Stimulated activated CD4-positive, alpha-beta T cell treated with anti-CD3 and anti-CD28 coated beads, TNF-alpha, amount 100 ng/mL, for 1 hour (primary cell): ENCODE data around the gene EPN2.
"Not testable (repeated sequence)": the region's sequence is repeated elsewhere in the genome, so short reads cannot be mapped to it uniquely, and the experiment has no call there.

Experiments used
- DNase-seq, 3 donors: peaks; one replicate each; pipeline ENCODE4 v3.0.0-alpha.2; 2020; ENCODE audit warnings: low read depth in 3 of 3, low spot score in 1 of 3

The EPN2 gene

DNA sequence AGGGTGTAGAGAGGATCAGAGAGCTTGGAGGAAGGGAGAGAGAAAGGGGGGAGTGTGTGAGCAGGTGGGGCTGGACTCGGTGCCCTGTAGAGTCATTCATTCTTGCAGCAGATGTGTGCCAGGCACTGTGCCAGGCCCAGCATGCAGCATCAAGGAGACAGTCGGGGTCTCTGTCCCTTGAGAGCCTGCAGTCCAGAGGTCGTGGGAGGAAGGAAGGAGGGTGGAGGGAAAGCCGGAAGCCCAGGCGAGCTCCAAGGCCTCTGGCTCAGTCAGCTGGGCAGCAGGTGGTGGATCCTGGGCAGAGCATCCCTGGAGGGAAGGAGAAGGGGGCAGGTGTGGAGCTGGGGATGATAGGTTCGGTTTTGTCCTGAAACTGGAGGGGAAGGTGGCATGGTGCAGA, 27.5 kb downstream of the EPN2 start:
- DNase-seq: no peak

DNA sequence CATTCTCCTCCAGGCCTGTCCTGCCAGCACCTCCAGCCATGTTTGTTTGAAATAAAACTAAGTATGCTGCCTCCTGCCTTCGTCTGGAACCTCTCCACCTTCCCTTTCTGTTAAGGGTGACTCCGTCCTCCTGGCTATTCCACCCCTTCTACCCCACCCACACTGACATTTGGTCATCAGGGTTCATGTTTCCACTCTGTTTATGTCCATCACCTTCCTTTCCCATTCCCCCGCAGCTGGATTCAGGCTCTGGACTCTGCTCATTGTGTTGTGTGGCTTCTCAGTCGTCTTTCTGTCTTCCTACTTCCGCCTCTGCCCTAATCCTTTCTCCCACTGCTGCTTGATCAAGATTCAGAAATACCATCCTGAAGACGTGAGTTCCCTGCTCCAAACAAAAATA, 28.6 kb downstream of the EPN2 start:
- no peak for DNase-seq

DNA sequence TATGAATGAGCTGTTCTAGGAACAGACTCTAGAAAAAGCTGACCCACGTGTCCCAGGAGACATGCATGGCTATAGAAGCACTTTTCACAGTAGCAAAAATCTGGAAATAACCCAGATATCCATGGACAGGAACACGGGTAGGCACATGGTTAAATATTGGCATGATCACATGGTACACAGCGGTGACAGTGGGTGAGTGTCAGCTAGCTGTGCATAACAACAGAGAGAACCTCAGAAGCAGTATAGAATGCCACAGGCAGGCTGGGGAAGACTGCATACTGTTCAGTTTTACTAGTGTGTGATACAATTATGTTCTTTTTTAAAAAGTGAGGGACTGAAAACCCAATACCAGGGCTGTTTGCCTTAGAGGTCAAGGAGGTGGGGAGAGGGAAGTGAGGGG, 31.4 kb downstream of the EPN2 start:
- no peak for DNase-seq

DNA sequence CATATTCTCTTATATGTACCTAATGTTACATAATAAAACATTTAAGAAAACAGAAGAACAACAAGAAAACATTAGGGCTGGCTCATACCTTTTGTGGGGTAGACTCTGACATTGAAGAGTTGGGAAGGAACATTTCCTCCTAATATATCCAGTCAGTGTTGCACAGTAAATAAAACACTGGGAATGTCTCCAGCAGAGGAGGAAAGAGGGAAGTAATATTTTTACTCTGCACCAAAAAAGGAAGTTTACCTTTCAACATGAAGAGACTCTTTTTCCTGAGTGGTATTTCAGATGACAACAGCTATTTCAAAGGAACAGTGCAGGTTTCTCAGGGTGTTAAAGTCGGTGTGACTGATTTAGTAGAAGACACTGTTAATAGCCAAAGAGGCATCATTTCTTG, 31.9 kb downstream of the EPN2 start:
- DNase-seq: no peak

DNA sequence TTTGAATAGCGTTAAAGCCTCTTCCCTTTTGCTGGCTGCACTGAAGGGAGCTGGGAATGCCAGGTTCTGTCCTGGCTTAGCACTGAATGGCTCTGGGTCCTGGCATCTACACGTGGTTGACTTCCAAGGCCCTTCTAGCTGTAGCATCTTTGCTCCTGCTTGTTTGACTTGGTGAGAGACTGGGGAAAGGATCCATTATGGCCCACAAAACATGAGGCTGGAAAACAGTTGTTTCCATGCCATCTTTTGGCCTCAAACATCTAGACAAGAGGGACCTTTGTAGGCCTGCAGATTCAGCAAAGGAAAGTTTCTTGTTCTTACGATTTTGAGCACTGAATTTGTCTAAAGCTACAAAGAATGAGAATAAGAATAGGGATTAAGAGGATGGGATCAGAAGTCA, 32.5 kb downstream of the EPN2 start:
- no peak for DNase-seq

DNA sequence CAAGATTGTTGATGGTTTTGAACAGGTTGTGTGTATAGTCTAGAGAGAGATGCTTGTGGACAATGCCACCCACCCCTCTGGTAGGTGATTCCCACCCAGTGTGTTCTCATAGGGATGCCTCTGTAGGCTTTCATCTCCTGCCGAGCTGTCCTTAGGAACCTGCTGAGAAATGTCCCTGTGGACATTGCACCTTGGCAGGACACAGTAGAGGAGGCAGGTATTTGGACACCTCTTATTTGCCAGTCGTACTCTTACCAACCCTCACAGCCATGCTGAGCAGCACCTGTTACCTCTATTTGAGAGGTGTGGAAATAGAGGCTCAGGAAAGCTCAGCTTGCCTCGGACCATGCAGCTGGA, 33.2 kb downstream of the EPN2 start:
- no peak for DNase-seq

DNA sequence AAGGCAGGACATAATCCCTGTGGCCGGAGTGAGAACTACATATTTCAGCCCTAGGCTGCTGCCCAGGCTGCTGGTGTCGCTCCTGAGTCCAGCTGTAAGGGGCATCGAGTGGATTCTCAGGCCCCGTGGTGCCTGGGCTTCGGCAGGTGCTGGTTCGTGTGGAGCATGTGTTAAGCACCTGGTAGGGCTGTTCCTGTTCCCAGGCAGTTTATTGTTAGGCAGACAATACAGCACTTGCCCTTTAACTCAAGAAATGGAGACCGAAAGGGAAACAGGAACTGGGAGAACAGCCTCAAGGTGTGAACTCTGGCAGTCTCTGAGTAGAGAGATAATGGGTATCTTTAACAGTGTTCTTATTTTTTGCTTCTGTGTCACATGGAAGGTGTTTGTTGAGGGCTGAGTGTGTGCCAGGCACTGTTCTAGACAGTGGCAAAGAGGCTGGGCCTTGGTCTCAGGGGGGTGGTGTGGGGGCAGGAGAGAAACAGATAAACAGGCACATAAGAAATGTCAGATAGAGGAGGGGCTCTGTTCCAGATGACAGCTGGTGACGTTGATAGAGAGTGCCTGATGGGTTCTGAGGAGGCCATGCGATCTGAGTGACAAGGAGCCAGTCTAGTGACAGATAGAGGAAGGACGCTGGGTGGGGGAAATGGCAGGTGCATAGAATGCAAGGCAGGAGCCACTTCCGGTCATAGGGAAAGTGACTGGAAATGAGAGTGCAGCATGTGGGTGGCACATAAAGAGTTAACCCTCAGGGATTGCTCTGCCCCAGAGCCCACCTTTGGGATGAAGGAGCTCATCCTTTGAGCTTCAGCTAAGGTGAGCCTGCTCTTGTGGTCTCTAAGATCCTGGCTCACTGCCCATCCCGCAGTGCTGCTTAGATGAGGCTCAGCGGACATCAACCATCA, 33.8 kb downstream of the EPN2 start:
- no peak for DNase-seq

DNA sequence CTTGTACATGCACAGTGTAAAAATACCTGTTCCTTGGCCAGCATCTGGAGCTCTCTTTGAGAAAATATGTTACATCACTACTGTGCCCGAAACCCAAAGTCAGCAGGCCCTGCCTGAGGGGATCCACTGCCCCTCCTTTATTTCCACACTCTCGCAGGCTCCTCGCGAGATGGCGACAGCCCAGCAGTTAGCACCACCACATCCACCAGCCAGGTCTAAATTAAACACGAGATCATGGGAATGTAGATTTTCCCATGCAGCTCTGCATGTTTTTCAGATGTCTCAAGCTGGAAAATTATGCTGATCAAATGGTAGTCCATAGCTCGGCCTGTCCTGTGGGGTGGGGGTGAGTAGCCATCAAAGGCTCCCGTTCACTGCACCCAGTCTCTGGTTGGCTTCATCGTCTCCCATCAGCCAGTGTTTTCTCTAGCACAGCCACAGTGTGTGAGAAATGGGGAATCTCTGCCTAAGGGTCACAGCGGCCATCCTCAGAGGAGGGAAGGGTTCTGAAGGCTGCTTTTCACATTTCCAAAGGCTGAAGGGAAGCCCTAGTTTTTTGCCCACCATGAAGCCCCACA, 34.7 kb downstream of the EPN2 start:
- DNase-seq: no peak

DNA sequence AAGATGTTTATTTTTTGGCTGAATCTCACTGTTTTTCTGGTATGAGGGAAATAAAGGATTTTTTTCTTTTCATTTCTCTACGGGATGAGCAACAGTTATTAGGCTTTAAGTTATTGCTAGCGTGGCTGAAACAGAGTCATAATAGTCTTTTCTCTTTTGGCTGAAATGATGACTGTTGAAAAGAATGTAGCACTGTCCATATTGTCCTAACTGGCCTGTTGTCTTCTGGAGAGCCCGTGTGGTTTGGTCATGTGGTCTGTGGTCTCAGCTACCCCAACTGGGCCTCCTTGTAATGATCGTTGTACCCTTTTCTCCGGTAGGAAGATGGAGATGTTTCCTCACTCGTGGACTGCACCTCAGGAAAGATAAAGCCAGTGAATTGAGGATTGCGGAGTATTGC, 36.6 kb downstream of the EPN2 start:
- DNase-seq: no peak

DNA sequence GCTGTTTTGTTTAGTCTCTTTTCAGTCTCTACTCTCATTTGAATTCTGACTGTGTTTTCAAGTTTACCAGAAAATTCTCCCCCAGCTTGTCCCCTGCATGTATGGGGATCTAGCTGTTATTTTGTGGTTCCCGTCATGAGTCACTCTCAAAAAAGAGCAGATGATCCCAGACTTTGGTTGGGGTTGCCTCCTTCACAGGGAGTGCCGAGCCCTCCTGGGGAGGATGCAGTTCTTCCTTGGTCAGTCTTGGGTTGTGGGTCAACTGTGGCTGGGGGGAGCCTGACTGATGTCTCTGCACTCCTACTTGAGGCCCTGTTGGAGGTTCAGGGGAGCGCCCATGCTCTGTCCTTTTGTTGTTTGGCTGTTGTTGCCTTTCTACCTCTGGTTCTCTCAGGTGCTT, 37.7 kb downstream of the EPN2 start:
- DNase-seq: no peak

DNA sequence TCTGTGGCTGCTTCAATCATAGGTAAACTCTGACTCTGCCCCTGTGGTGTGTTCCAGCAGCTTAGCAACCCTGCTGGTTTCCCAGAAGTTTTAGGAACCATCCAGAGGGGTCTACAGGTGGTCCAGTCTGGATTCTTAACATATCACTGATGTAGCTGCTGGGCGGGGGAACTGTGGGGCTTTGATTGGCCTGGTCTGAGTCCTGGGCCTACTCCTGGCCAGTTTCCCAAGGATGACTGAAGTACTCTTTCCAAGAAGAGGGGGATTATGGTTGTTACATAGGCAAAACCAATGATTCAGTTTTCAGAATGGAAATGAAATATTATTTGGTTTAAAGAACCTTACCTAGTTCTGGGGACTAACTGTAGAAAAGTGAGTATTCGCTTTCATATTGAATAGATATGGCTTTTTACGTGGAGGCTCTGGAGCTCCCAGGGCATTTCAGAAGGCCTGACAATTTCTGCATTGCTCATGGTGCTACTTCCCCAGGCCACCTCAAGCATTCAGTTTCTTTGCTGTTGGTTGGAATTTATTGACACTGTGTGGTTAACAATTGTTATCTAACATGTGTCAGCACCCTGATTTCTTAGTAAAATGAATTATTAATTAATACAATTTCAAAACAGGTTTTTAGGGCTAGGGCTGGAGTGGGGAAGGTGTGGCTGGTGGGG, 38.4 kb downstream of the EPN2 start:
- no peak for DNase-seq

DNA sequence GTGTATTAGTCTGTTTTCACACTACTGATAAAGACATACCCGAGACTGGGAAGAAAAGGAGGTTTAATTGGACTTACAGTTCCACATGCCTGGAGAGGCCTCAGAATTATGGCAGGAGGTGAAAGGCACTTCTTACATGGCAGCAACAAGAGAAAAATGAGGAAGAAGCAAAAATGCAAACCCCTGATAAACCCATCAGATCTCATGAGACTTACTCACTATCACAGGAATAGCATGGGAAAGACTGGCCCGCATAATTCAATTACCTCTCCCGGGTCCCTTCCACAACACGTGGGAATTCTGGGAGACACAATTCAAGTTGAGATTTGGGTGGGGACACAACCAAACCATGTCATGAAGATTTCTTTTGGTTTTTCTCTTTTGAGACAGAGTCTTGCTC, 41.1 kb downstream of the EPN2 start:
- DNase-seq: not testable (repeated sequence)

DNA sequence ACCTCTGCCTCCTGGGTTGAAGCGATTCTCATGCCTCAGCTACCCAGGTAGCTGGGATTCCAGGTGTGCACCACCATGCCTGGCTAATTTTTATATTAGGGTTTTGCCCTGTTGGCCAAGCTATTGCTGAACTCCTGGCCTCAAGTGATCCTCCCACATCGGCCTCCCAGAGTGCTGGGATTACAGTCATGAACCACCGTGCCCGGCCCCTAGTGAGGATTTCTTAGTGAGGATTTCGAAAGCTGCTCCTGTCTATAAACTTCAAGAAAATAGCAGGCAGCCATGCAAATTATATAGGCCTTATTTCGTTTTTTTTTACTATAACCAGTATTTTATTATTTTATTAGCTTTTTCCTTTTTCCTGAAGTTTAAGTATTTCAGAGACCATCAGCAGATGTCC, 41.6 kb downstream of the EPN2 start:
- no peak for DNase-seq

DNA sequence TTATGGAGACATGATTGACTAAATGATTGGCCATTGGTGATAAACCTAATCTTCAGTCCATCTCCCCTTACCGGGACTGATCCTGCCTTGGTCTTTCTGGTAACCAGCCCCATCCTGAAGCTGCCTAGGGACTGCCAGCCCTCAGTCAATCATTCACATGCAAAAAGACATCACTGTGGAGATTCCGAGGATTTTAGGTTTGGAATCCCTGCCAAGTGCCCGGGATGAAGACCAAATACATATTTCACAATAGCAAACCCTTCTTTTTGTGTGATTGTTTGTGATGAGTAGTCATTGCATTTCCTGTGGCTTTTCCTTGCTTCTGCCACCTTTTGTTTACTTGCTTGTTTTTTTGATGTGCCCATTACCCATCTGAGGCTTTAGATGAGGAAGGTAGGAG, 44.0 kb downstream of the EPN2 start:
- no peak for DNase-seq

DNA sequence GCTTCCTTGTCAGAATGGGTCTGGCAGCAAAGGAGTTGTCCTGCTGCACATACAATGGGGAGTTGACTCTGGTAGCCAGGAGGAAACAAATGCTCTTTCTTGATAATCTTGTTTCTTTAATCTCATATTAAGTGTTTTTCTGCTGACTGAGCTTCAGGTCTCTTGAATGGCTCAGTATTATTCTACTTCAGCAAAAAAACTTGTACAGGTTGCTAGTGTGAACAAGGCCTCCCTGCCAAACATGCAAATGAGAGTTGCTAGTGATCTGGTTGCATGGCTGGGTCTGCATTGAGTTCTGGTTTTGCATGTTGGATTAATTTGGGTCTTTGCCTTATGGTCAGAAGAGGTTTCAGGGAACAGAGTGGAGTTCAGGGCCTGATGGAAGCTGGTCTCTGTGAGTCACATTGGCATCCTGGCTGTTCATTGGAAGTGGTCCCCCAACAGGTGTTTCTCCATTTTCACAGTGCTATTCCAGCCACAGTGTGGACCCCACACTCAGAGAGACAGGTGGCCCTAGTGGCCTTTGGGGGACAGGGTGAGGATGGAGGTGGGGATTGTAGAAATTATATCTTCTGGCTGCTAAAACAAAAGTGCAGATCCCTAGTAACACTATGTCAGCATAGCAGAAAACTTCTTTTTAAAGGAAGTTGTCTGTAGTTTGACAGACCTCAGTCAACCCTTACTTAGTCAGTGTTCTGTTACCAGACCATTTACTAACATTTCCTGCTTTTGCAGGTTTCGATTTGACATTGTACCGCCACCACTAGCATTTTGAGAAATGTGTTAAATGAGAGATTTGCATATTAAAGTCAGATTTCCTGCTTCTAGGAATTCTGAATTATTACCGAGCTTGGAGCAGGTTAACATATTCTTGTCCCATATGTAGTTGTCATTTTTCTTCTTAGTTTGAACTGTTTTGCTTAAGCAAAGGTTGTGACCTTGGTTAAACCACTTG, 47.1 kb downstream of the EPN2 start:
- no peak for DNase-seq

DNA sequence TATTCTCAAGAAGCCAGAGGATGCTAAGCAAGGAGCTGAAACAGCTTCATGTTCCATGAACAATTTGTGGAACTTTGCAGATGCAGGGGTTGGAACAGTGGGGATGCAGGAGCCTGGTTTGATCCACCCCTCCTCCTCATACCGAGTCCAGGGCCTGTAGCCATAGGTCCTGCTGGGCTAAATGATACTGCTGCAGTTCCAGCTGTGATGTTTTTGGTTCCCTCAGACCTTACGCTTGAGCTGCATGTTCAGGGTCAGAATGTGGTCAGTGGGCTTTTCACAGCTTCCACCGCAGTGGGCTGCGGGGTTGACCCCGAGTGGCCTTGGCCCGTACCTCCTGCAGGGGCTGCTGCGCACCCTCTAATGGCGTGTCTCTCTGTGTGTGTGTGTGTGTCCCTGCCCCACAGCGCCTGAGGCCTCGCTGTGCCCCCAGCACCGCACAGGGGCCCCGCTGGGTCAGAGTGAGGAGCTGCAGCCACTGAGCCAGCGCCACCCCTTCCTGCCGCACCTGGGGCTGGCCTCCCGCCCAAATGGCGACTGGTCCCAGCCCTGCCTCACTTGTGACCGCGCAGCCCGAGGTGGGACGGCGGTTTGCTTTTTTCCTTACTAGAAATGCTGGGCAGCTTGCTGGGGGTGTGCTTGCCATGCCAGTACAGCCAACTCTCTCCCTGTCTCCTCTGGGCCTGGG, 48.2 kb downstream of the EPN2 start:
- DNase-seq: no peak

DNA sequence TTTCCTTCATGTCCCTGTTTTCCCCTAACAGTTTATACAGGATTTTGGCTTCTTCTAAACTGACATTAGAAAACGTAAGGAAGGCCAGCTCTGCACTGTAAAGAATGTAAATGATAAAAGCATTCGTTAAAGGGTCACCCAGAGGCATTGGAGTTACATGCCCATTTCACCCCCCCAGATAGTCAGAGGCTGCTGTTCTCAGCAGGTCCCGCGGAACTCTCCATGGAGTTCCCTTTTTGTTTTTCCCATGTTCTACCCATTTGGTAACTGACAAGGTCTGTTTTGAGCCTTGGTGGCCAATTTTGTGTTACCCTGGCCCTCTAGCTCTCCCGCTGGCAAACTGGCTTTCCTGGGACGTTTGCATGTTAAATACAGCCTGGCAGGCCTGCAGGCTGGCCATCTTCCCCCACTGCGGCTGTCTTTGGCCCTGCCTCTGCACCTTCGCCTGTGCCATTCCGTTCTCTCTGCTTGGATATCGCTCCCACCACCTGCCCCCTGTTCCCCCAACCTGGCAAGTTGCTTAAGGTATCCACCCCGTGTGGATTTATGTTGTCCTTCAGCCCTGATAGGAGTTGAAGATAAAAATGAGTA, 49.7 kb downstream of the EPN2 start:
- DNase-seq: no peak

DNA sequence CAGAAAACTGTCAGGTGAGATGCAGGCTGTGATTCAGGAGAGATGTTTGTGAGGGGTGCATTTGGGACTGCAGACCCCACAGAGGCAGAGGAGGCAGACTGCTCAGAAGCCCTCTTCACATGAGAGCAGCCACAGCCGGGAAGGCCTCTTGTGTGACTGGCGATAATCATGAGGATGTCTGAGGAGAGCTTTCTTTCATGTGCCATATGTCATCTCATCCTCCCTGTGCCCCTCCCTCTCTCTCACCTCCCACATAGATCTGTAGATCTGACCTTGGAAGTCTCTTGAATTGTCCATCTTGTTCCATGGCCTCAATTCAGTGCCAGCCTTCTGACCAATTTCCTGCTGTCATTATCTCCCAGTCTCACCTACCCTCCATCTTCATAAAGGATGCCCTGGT, 50.5 kb downstream of the EPN2 start:
- DNase-seq: no peak

DNA sequence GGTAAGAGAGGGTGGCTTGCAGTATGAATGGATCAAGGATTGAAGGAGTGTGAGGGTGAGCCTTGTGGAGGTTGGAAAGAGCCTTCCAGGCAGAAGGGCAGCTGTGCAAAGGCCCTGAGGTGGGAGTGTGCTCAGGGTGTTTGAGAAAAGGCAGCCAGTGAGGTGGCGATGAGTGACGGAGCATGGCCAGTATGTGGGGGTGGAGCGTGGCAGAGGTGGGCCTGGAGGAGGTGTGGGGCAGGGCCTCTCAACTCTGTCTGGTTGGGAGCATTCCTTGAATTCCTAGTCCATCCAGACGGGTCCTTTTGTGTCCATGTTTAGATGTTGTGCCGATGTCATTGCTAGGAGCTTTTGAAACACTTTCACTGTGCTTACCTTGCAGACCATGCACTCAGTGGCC, 51.3 kb downstream of the EPN2 start:
- no peak for DNase-seq

DNA sequence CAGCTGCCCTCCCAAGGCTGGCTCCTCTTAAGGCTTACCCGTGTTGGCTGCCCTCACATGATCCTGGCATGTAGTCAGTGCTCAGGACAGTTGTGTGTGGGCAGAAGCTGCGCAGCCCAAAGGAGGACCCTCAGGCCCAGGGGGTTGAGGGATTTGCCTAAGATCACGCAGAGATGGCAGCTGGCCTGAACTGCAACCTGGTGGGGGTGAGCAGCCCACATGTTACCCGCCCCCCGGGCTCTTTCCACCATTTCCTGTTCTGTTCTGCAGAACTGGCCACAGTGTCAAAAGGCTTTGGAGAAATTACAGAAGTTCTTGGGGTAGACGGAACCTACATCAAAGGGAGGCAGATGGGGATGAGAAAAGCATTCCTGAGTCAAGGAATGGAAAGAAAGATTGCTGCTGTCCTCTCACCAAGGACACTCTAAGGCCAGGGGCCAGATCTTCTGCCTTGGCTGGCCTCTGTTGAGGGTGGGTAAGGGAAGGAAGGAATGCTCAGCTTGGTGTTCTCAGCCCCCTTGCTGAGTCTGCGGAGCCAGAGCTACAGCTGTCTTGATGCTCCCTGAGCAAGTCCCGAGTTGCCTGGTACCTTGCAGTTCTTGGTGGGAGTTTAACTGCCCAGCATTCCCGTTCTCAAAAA, 53.0 kb downstream of the EPN2 start:
- DNase-seq: no peak
